ENCODE measurements around the gene SNED1. TPM values are rescaled to one million over a fixed set of nuclear protein-coding genes. Genes with fewer than 3 reads are reported as not detected.
A peak's percentile ranks its signal among the peaks of the same experiment; 100 is the strongest.

SNED1 gene
- total RNA-seq, 1 donor from 2014 or later: 148 TPM

GRCh38 chr2:241068942-241069810, 70.8 kb downstream of the SNED1 start:
- ATAC-seq: no peak
- DNase-seq (ENCODE audit: low spot score): no peak
- intact Hi-C loops (cut with DNase I): no loop called here

GRCh38 chr2:241069821-241070281, 71.4 kb downstream of the SNED1 start:
- intact Hi-C loops (cut with DNase I): no loop called here
- no peak for DNase-seq (ENCODE audit: low spot score)
- no peak for ATAC-seq

GRCh38 chr2:241070361-241070760, 71.9 kb downstream of the SNED1 start:
- intact Hi-C loops (cut with DNase I): no loop called here
- ATAC-seq: no peak
- no peak for DNase-seq (ENCODE audit: low spot score)

GRCh38 chr2:241070811-241071676, 72.6 kb downstream of the SNED1 start:
- intact Hi-C loops (cut with DNase I): no loop called here
- DNase-seq (ENCODE audit: low spot score) (no peak), ATAC-seq (no peak)

DNA sequence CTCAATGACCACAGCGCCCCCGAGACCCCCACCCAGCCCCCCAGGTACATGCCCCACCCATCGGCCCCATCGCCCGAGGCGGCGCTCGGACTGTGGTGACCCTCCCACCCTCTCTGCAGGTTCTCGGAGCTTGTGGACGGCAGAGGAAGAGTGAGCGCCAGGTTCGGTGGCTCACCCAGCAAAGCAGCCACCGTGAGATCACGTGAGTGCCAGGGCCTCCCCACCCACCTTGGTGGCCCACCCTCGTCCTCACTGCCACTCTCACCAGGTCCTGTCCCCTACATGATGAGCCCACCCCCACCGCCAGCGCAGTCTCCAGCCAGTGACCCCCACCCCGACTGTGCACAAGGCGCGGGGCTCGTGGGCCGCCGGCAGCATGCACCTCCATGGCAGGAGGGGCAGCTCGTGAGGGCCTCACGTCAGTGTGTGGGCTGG, 73.3 kb downstream of the SNED1 start:
- DNase-seq (ENCODE audit: low spot score) (no peak), ATAC-seq (no peak)
- intact Hi-C loops (cut with DNase I): no loop called here

- ATAC-seq: no peak
- intact Hi-C loops (cut with DNase I): no loop called here
- DNase-seq (ENCODE audit: low spot score): no peak
Observed at GRCh38 chr2:241072151-241072550, 73.7 kb downstream of the SNED1 start.

DNA sequence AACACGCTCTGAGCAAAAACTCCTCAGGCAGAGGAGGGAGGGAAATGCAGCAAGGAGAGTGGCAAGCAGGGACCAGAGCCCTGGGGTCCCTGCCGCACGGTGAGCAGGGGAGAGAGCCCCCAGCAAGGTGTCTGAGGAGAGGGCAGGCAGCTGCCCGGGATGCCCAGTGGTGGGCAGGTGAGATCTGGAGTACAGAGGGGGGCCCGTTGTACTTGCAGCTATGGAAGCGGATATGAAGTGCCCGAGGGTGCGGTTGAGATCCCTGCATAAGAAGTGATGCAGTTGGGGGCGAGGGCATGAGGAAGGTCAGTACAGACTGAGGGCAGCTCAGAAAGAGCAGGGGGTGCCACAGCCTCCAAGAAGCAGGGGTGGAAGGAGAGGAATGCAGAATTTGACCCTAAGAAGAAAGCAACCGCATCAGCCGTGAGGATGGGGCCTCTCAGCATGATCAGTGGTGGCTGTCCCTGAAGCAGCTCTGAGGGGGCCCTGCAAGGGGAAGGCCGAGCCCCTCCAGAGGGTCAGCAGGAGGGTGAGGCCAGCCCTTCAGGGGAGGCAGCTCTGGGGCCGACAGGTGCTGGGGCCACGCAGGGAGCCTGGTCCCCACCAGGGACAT, 74.2 kb downstream of the SNED1 start:
- no peak for DNase-seq (ENCODE audit: low spot score)
- ATAC-seq: no peak
- intact Hi-C loops (cut with DNase I): no loop called here

DNA sequence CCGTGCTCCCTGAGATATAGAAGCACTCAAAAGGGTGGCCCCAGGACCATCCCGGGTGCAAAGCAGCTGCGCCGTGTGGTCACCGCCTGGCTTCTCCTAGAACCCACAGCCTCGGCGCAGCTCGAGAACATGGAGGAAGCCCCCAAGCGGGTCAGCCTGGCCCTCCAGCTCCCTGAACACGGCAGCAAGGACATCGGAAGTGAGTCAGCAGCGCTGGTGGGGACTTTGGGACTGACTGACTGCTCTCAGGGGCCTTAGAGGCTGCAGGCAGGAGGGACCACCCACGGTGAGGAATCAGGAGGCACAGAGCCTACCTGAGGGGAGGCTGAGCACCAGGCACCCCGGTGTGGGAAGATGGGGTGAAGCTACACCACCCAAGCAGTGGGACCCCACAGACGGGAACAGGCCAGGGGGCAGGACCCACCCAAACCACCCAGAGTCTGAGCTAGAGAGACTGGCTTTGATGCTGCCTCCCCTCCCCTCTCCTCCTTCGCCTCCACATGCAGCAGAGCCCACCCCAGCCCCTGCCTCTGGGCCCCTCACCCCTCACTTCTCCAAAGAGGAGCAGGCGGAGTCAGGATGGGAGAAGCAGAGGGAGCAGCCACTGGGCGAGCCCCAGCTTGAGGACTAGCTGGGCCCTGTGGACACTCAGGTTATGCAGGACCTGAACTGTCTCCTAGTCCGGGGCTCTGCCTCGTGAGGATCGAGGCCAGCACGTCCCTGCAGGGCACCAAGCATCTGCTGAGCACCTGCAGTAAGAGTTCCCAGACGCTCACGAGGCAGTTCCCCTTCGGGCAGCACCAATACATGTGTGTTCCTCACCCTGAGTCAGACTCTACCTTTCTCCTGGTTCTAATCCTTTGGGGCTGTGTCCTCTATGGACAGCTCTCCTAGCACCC, 75.0 kb downstream of the SNED1 start:
- DNase-seq (ENCODE audit: low spot score) (no peak), ATAC-seq (no peak)
- intact Hi-C loops (cut with DNase I): no loop called here

DNA sequence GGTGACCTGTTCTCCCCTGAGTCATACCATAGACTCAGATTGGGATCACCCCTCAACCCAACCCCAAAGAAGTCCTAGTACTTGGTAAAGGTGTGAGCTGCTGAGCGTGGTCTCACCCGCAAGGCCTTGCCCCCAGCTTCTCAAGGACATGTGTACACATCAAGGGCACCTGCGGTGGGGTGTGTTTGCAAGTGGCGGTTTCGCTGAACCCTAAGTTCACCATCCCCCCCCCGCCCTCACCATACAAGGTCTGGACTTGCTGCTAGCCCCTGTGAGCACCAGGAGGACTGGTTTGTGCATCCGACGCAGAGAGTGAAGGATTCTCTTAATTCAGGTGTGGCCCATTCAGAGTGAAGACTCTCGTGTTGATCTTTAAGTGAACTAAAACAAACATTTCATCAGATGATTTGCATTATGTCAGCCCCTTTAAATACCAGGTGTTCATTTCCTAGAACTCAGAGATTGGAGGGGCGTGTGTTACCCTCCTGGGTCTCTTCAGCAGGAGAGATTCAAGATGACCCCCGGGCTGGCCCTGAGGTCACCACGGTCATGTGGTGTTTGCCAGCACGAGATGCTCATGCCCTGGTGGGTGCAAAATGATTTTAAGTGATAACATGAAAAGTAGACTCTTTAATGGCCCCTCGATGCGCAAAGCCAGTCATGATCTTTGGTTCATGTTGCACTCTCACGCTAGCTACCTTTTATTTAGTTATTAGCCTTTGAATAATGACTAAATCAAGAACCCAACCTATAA, 75.8 kb downstream of the SNED1 start:
- intact Hi-C loops (cut with DNase I): no loop called here
- DNase-seq (ENCODE audit: low spot score) (no peak), ATAC-seq (no peak)

DNA sequence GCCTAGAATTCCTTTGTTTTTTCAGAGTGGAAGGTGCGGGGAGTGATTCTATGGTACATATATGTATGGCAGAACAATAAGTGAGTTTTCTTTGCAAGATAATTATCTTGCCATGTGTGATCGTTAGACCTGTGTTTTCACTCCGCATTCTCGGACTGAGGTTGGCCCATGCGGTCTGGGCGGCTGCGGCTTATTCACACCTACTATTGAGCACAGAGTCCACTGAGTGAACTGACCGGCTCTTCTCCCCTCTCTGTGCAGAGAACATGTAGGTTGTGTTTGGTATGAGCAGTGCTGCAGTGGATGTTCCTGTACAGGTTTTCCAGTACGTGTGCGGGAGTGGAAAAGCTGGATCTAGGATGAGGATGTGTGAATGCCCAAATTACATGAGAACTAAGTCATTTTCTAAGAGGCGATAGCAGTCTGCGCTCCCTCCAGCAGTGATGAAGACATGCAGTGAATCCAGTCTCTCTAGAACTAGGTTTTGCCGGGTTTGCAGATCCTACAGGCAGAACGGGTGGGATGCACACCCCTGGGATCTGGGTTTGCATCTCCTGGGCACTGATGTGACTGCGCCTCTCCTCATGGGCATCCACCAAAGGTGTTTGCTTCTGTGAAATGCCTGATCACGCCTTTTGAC, 76.6 kb downstream of the SNED1 start:
- intact Hi-C loops (cut with DNase I): no loop called here
- ATAC-seq: no peak
- DNase-seq (ENCODE audit: low spot score): no peak

DNA sequence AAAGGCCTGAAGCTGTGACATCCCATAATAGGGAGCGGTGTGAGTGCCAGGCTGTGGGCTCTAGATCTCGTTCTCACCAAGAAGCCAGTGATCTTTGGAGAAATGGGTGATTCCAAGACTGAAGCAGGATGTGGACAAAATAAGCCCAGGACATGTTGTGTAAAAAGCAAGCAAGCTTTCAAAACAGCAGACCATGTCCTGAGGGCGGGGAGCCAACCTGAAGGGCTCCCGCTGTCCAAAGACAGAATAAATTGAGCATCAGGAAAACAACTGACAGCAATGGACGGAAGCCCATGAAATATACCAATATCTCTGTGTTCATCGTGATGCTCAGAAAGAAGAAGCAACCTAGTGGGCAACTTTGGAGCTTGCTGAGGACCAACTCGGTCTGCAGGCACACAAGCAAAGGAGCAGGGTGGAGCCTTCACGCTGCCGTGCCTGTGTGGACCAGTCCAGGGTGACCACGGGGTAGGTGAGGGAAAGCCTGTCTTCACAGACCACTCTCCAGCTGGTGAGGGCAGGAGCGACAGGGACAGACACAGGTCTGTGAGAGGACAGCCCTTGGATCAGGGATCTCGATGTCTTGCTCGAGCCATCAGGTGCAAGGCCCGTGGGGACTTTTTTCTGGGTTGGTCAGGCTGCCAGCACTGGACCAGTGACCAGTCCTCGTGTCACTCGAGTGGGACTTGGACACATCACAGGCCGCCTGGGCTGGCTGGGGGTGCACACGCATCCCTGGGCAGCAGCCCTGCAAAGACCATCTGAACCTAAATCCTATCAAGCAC, 82.2 kb downstream of the SNED1 start:
- intact Hi-C loops (cut with DNase I): no loop called here
- ATAC-seq: peak; percentile 57
- no peak for DNase-seq (ENCODE audit: low spot score)

DNA sequence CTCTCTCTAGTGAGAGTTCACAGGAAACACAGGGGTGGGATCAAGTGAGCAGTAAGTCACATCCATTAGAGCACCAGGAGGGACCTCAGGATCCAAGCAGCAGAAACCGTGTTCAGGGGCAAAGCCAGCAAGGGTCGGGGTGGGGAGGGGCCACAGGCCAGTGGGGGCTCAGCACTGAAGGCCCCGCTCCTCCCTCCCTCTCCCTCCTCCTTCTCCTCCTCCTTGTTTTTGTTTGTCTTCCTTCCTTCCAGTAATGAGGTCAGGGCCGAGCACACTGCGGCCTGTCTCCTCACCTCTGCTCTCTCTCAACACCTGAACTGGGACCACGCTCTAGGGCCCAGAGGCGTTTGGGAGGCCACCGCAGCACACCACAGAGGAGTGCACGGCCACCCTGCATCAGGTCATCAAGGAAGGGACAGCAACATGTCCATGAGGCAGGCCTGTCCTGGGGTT, 82.8 kb downstream of the SNED1 start:
- DNase-seq (ENCODE audit: low spot score) (no peak), ATAC-seq (peak; percentile 56)
- intact Hi-C loops (cut with DNase I): no loop called here

DNA sequence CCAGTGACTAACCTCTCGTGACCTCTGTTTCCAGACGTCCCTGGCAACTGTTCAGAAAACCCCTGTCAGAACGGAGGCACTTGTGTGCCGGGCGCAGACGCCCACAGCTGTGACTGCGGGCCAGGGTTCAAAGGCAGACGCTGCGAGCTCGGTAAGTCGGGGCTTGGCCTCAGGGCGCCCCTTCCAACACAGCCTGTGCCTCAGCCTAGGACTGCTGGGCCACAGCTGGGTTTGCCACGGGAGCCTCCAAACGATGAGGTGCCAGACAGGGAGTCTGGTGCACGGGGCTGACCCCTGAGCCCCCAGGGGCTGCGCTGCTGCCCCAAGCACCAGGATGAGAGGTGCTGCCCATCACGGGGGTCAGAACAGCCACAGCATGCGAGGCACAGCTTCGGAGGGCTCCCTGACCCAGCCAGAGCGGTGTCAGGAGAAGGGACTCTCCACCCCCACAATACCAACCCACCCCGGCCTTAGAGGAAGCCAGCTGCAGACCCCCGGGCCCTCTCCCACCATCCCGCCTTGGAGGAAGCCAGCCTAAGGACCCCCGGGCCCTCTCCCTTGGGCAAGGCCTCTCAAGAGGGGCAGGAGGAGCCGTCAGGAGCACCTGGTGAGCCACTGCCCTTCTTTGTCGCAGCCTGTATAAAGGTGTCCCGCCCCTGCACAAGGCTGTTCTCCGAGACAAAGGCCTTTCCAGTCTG, 83.4 kb downstream of the SNED1 start:
- intact Hi-C loops (cut with DNase I): no loop called here
- ATAC-seq (peak; percentile 45), DNase-seq (ENCODE audit: low spot score) (no peak)

GRCh38 chr2:241082341-241083090, 84.1 kb downstream of the SNED1 start:
- no peak for ATAC-seq
- intact Hi-C loops (cut with DNase I): no loop called here

DNA sequence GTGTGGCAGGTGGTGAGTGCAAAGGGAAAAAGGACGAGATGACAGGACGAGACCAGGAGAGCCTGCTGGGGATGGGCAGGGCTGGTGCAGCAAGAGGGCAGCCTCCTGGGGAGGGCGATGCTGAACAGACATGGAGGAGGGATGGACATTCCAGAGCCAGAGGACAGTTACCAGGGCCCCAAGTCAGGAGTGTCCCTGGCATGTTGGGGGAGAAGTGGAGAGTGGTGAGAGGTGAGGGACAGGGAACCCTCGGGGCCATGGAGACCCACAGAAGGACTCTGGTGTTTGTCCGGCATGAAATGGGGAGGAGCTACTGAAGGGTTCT, 84.6 kb downstream of the SNED1 start:
- DNase-seq (ENCODE audit: low spot score) (no peak), ATAC-seq (no peak)
- intact Hi-C loops (cut with DNase I): no loop called here

More at GRCh38 chr2:241082341-241083090, 84.1 kb downstream of the SNED1 start:
- DNase-seq (ENCODE audit: low spot score): no peak
